HepG2 (cell line): ENCODE measurements around the gene LIPC. TPM values are rescaled to one million over a fixed set of nuclear protein-coding genes. Genes with fewer than 3 reads are reported as not detected.

Experiments
- ATAC-seq: fragments of 200-7000 bp; cut with Tn5 transposase; 3 replicates; pipeline ENCODE4 v1.9.1; 2020; ENCODE audit warnings: mild to moderate bottlenecking, moderate library complexity
- BruUV-seq: library from RNA; stranded (reverse); fragments of 400-500 nt; replicated peaks from 2 replicates; lab custom pipeline; 2021; lab: Mats Ljungman, UMichigan
- CTCF ChIA-PET: fragments of 300-600 bp; formaldehyde crosslinking; extraction: SDS; loops from one replicate; lab custom pipeline; 2021; ENCODE audit warnings: low total read pairs, inconsistent platforms, low intra/inter-chr PET ratio; lab: Yijun Ruan, JAX
- POLR2A ChIA-PET: fragments of 350-600 bp; sonication (Branson Sonifier 250); formaldehyde crosslinking; loops from one replicate; lab custom pipeline; 2020; ENCODE audit warnings: antibody characterized with exemption, inconsistent platforms; lab: Yijun Ruan, JAX
- DNase-seq: peaks from one replicate; pipeline ENCODE4 v3.0.0-alpha.2; 2015; ENCODE audit warnings: low spot score
- FAIRE-seq: peaks from 3 replicates; lab custom pipeline; 2011; peaks lifted over from hg19 to GRCh38; lab: Jason Lieb, UNC
- H2AFZ ChIP-seq: one replicate; pipeline ENCODE4 v1.6.1; 2011; ENCODE audit warnings: low read length, inconsistent platforms
- H3K27ac ChIP-seq: fragments of 300-600 bp; 3 replicates; pipeline ENCODE4 v1.8.0; 2011; ENCODE audit warnings: mixed run types, mild to moderate bottlenecking, mixed read lengths, low read length, inconsistent platforms; ENCODE audit not compliant: insufficient read depth; ENCODE audit errors: extremely low read length
- H3K27me3 ChIP-seq, 2 experiments: fragments of 200-600 bp in 1 of 2; 2 replicates in 1 of 2; 3 replicates in 1 of 2; pipeline versions ENCODE4 v1.6.0 to v1.8.0; 2011; ENCODE audit warnings: low read length in 2 of 2, mild to moderate bottlenecking in 2 of 2, moderate library complexity in 2 of 2, inconsistent platforms in 1 of 2; ENCODE audit not compliant: insufficient read depth in 2 of 2, control insufficient read depth in 1 of 2
- H3K36me3 ChIP-seq, 2 experiments: fragments of 200-600 bp in 1 of 2; replicated peaks in 1 of 2; 2 replicates in 1 of 2; 3 replicates in 1 of 2; pipeline versions ENCODE4 v1.5.1 to v1.8.0; 2011; ENCODE audit warnings: low read length in 2 of 2, inconsistent platforms in 1 of 2; ENCODE audit not compliant: insufficient read depth in 2 of 2, control insufficient read depth in 1 of 2
- H3K4me1 ChIP-seq: 2 replicates; pipeline ENCODE4 v1.5.1; 2012; ENCODE audit warnings: low read length, inconsistent platforms; ENCODE audit not compliant: insufficient read depth
- H3K4me2 ChIP-seq: 2 replicates; pipeline ENCODE4 v1.6.0; 2011; ENCODE audit warnings: low read depth, low read length, inconsistent platforms
- H3K4me3 ChIP-seq, 3 experiments: fragments of 200-600 bp in 1 of 3; sonication (generic), shearing (Covaris generic) in 1 of 3; replicated peaks in 1 of 3; 2 replicates each; pipeline ENCODE4 v1.5.1; 2011 to 2016; ENCODE audit warnings: low read length in 3 of 3, inconsistent platforms in 2 of 3, low read depth in 2 of 3, mild to moderate bottlenecking in 2 of 3, control low read depth in 1 of 3, mixed read lengths in 1 of 3; ENCODE audit not compliant: insufficient read depth in 1 of 3
- H3K79me2 ChIP-seq: one replicate; pipeline ENCODE4 v1.6.1; 2011; ENCODE audit warnings: low read length, inconsistent platforms; ENCODE audit not compliant: insufficient read depth
- H3K9ac ChIP-seq: 2 replicates; pipeline ENCODE4 v1.6.0; 2011; ENCODE audit warnings: mild to moderate bottlenecking, low read depth, low read length, inconsistent platforms; ENCODE audit not compliant: insufficient read depth
- H3K9me3 ChIP-seq: 2 replicates; pipeline ENCODE4 v1.5.1; 2012; ENCODE audit warnings: mild to moderate bottlenecking, low read length
- H4K20me1 ChIP-seq: 2 replicates; pipeline ENCODE4 v1.6.0; 2011; ENCODE audit warnings: inconsistent platforms, mild to moderate bottlenecking, low read length, moderate library complexity; ENCODE audit not compliant: insufficient read depth
- HOXD1 ChIP-seq: sonication (generic); formaldehyde crosslinking; IDR thresholded peaks from 2 replicates; pipeline ENCODE4 v1.5.0; 2020; ENCODE audit warnings: missing genetic modification reagents
- MAZ ChIP-seq, 2 experiments: sonication (generic) in 1 of 2; formaldehyde crosslinking in 1 of 2; IDR thresholded peaks; 2 replicates each; pipeline versions ENCODE4 v1.5.0 to v1.6.1; 2012 to 2020; ENCODE audit warnings: low read depth in 2 of 2, mild to moderate bottlenecking in 2 of 2, borderline replicate concordance in 1 of 2, improper control_type of control experiment in 1 of 2, low read length in 1 of 2, missing genetic modification reagents in 1 of 2, moderate library complexity in 1 of 2
- MIER2 ChIP-seq: IDR thresholded peaks from 2 replicates; pipeline ENCODE4 v1.6.1; 2016; ENCODE audit warnings: missing biosample characterization, missing genetic modification reagents
- NCOA5 ChIP-seq: sonication (generic); formaldehyde crosslinking; IDR thresholded peaks from 2 replicates; pipeline ENCODE4 v1.4.0; 2020; ENCODE audit warnings: missing genetic modification reagents
- ZNF256 ChIP-seq: sonication (generic); formaldehyde crosslinking; conservative IDR thresholded peaks from 2 replicates; pipeline ENCODE4 v1.4.0; 2020; ENCODE audit warnings: missing genetic modification reagents
- ZNF577 ChIP-seq: sonication (generic); formaldehyde crosslinking; IDR thresholded peaks from 2 replicates; pipeline ENCODE4 v1.4.0; 2020; ENCODE audit warnings: mild to moderate bottlenecking, low read depth, missing genetic modification reagents, borderline replicate concordance
- ZNF644 ChIP-seq: IDR thresholded peaks from 2 replicates; pipeline ENCODE4 v1.6.1; 2016; ENCODE audit warnings: low read depth
- ZNF776 ChIP-seq: sonication (generic); formaldehyde crosslinking; IDR thresholded peaks from 2 replicates; pipeline ENCODE4 v1.4.0; 2020; ENCODE audit warnings: mild to moderate bottlenecking, missing genetic modification reagents
- ZUFSP ChIP-seq: sonication (generic); formaldehyde crosslinking; IDR thresholded peaks from 2 replicates; pipeline ENCODE4 v1.9.0; 2021; ENCODE audit warnings: missing genetic modification reagents, mild to moderate bottlenecking, borderline replicate concordance
- WGBS: methylation state at CpG from one replicate; pipeline ENCODE4 v1.1.6; 2017; ENCODE audit warnings: low lambda C conversion rate; 5-methylcytosine and 5-hydroxymethylcytosine counted together
- in situ Hi-C: cut with HindIII; loops from 2 replicates; pipeline ENCODE4 v1.10.0; 2017; ENCODE audit warnings: low pct_unique_long_range_greater_than_20kb; ENCODE audit not compliant: extremely low pct_ligation_motif_present
- intact Hi-C: fragments of 100-400 bp; cut with micrococcal nuclease; formaldehyde crosslinking; loops from one replicate; pipeline ENCODE4 v1.10.0; 2022; ENCODE audit not compliant: unreplicated experiment
- polyA plus RNA-seq, 8 experiments: library from polyadenylated mRNA; depleted of rRNA in 3 of 8; stranded (reverse) in 7 of 8; unstranded in 1 of 8; fragments of >200 nt; fragmentation: Illumina TruSeq in 4 of 8; extraction: Trizol in 4 of 8; gene quantifications; 2 replicates each; pipeline versions ENCODE4 v1.2.1 to v1.2.3, GENCODE V29; 2011 to 2016; ENCODE audit warnings: low read depth in 4 of 8, missing spikeins in 1 of 8, mixed read lengths in 1 of 8; ENCODE audit not compliant: insufficient read depth in 1 of 8
- total RNA-seq, 5 experiments: library from RNA; depleted of rRNA; stranded (reverse); fragments of >200 nt; fragmentation: Illumina TruSeq; extraction: Trizol; gene quantifications; 2 replicates each; pipeline ENCODE4 v1.2.3, GENCODE V29; 2016; ENCODE audit warnings: low read depth in 1 of 5
- TF ChIP-seq, protein P1 (sequence below): sonication (generic); formaldehyde crosslinking; IDR thresholded peaks from 2 replicates; pipeline ENCODE4 v1.4.0; 2020; ENCODE audit warnings: missing genetic modification reagents
- TF ChIP-seq, protein P2 (sequence below): sonication (generic); formaldehyde crosslinking; IDR thresholded peaks from 2 replicates; pipeline ENCODE4 v1.8.0; 2022; ENCODE audit warnings: mild to moderate bottlenecking, missing genetic modification reagents, moderate library complexity
- TF ChIP-seq, protein P3 (sequence below): sonication (generic); formaldehyde crosslinking; IDR thresholded peaks from 2 replicates; pipeline ENCODE4 v1.8.1; 2023; ENCODE audit warnings: missing genetic modification reagents, mild to moderate bottlenecking, borderline replicate concordance

LIPC gene
- total and polyA plus RNA-seq, 2 of the 13 experiments (the other 11 are each of a cell fraction or from before 2014, with no cell fraction given): 26.0 to 38.0 TPM

DNA sequence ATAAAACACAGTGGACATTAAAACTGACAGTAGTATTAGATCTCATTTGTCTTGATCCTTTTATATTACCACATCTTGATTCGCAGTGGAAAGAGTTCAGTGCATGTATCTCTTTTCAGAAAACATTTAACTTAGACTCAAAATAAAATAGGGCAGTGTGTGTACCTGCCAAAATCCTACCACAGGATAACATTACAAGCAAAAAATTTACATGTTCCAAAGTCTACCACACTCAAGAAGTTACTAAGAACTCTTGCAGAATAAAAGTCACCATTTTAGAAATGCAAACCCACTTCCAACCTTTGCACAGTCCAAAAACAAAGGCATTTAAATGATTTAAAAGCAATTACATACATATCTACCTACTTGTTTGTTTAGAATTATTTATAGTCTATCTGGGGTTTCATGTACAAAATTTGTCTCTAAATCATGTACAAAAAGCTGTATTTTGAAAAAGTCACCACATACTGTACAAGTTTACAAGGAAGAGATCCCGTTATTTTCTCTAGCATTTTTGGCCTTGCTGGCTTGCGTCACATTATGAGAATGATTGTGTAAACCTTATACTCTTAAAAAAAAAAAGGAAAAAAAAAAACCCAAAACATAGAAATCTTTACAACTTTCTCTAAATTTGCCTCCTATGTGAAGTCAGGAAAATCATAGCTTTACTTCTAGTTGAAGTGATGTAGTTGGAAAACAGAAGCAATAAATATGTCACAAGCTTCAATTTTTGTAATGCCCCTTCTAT lies 163.9 kb downstream of the LIPC start (continued):
- TF ChIP-seq ZNF776 (CRISPR knock-in tag): no peak
- no peak for TF ChIP-seq NCOA5
- TF ChIP-seq ZNF577 (CRISPR knock-in tag): no peak

DNA sequence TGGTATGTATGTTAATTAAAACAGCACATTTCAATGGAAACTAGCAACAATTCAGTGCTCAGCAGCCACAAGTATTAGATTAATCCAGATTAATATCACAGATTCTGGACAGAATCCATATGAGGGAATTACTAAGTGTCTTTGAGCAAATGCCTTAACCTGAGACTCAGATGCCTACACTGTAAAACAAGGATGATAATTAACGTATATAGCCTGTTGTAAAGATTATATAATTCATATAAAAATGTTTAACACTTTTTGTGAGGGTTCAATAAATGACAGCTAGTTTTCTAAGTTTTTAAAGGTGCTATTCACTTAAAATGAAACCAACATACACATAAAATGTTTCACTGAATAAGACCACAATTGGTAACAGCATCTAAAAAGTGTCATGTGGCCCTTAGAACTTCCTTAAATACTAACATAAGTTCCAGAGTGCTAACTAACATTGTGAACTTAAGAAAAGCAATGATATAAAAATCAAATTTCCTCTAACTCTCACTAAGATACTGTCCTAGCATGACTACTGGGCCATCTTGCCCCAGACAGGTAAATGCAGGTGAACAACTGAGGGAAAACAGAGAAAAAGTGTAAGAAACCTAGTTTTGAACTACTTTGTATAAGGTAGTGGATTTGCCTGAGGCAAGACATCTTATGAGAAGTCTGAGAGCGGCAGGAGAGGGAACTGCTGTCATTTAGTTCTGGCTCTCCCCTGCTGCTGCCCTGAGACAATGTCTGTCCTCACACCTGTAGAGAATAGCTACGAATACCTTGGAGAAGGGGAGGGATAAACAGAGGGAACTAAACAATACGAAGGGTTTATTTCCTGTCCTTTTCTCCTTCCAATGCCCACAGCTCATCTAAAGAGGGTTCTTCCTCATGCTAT lies 166.4 kb downstream of the LIPC start:
- 95% methylated on average over 4 of the region's 4 CpGs for WGBS
- DNase-seq (no peak), ATAC-seq (no peak), FAIRE-seq (no peak)
- H3K4me2 ChIP-seq: no peak overlapping the region
- no peak overlapping the region for H3K4me3 ChIP-seq
- ChIA-PET POLR2A (no interaction called here), CTCF (no interaction called here)
- no TSS peak for BruUV-seq
- no peaks in the 10 kb centered on the region for H3K9me3 ChIP-seq
- peaks cover 2 to 25% of the 10 kb centered on the region in 2 experiments; a peak in 2 of 5 replicates for H3K36me3 ChIP-seq
- H3K27ac ChIP-seq: no peak overlapping the region
- H4K20me1 ChIP-seq: no peaks in the 10 kb centered on the region
- in situ Hi-C loops (no loop called here), intact Hi-C loops (no loop called here)
- no peak overlapping the region for H3K9ac ChIP-seq
- H2AFZ ChIP-seq: no peak overlapping the region
- TF ChIP-seq ZNF256 (CRISPR knock-in tag) (no peak), MAZ (IDR thresholded peaks at IDR 0.05; ENCODE audit: borderline replicate concordance, low read depth, low read length) (no peak), MAZ (CRISPR knock-in tag; IDR thresholded peaks at IDR 0.05; ENCODE audit: low read depth) (no peak), ZUFSP (CRISPR knock-in tag) (no peak), MIER2 (CRISPR knock-in tag) (no peak), ZNF644 (CRISPR knock-in tag) (no peak), HOXD1 (no peak)
- TF ChIP-seq, protein P1, sequence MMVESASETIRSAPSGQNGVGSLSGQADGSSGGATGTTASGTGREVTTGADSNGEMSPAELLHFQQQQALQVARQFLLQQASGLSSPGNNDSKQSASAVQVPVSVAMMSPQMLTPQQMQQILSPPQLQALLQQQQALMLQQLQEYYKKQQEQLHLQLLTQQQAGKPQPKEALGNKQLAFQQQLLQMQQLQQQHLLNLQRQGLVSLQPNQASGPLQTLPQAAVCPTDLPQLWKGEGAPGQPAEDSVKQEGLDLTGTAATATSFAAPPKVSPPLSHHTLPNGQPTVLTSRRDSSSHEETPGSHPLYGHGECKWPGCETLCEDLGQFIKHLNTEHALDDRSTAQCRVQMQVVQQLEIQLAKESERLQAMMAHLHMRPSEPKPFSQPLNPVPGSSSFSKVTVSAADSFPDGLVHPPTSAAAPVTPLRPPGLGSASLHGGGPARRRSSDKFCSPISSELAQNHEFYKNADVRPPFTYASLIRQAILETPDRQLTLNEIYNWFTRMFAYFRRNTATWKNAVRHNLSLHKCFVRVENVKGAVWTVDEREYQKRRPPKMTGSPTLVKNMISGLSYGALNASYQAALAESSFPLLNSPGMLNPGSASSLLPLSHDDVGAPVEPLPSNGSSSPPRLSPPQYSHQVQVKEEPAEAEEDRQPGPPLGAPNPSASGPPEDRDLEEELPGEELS: no peak
- TF ChIP-seq, protein P2, sequence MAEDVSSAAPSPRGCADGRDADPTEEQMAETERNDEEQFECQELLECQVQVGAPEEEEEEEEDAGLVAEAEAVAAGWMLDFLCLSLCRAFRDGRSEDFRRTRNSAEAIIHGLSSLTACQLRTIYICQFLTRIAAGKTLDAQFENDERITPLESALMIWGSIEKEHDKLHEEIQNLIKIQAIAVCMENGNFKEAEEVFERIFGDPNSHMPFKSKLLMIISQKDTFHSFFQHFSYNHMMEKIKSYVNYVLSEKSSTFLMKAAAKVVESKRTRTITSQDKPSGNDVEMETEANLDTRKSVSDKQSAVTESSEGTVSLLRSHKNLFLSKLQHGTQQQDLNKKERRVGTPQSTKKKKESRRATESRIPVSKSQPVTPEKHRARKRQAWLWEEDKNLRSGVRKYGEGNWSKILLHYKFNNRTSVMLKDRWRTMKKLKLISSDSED: no peak
- TF ChIP-seq, protein P3, sequence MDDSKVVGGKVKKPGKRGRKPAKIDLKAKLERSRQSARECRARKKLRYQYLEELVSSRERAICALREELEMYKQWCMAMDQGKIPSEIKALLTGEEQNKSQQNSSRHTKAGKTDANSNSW (CRISPR knock-in tag): no peak
- no peaks in the 10 kb centered on the region for H3K27me3 ChIP-seq
- no peaks in the 10 kb centered on the region for H3K79me2 ChIP-seq
- no peaks in the 10 kb centered on the region for H3K4me1 ChIP-seq
